Liver (tissue), 9 donors: Measurements from ENCODE around the gene SPTBN1. TPM values are rescaled to one million over a fixed set of nuclear protein-coding genes. Genes with fewer than 3 reads are reported as not detected.
A peak's percentile ranks its signal among the peaks of the same experiment; 100 is the strongest.

ENCODE experiments used
- DNase-seq: peaks from one replicate; pipeline ENCODE4 v3.0.0-alpha.2; 2017; ENCODE audit warnings: low spot score
- H3K27ac ChIP-seq, 2 donors: one replicate each; pipeline ENCODE4 v1.7.0; 2013; ENCODE audit warnings: inconsistent platforms in 2 of 2, low read length in 2 of 2, control low read depth in 1 of 2, low read depth in 1 of 2, mild to moderate bottlenecking in 1 of 2
- H3K27me3 ChIP-seq, 4 donors: one replicate each; pipeline versions ENCODE4 v1.6.1 to v1.7.0; 2013; ENCODE audit warnings: low read length in 3 of 4, inconsistent platforms in 1 of 4, mild to moderate bottlenecking in 1 of 4, moderate library complexity in 1 of 4; ENCODE audit not compliant: control insufficient read depth in 4 of 4, insufficient read depth in 4 of 4
- H3K36me3 ChIP-seq, 4 donors: one replicate each; pipeline versions ENCODE4 v1.6.1 to v1.7.0; 2013; ENCODE audit warnings: low read length in 3 of 4, mild to moderate bottlenecking in 3 of 4, low read depth in 1 of 4, moderate library complexity in 1 of 4; ENCODE audit not compliant: control insufficient read depth in 4 of 4, insufficient read depth in 3 of 4
- H3K4me1 ChIP-seq, 4 donors: one replicate each; pipeline versions ENCODE4 v1.6.1 to v1.7.0; 2013; ENCODE audit warnings: low read length in 3 of 4, mild to moderate bottlenecking in 3 of 4, moderate library complexity in 1 of 4; ENCODE audit not compliant: control insufficient read depth in 4 of 4, insufficient read depth in 4 of 4
- H3K4me3 ChIP-seq, 3 donors: one replicate each; pipeline versions ENCODE4 v1.6.1 to v1.7.0; 2013; ENCODE audit warnings: low read length in 3 of 3, control low read depth in 1 of 3, low read depth in 1 of 3, mild to moderate bottlenecking in 1 of 3
- H3K9ac ChIP-seq, 2 donors: one replicate each; pipeline ENCODE4 v1.7.0; 2013; ENCODE audit warnings: low read length in 2 of 2, mild to moderate bottlenecking in 2 of 2, moderate library complexity in 2 of 2, control low read depth in 1 of 2, low read depth in 1 of 2
- H3K9me3 ChIP-seq, 4 donors: one replicate each; pipeline versions ENCODE4 v1.6.1 to v1.7.0; 2013; ENCODE audit warnings: low read length in 3 of 4; ENCODE audit not compliant: control insufficient read depth in 4 of 4
- EGR1 ChIP-seq, 2 donors: IDR thresholded peaks; 2 replicates each; pipeline ENCODE4 v1.6.1; 2016 to 2018; ENCODE audit warnings: antibody characterized with exemption in 2 of 2, low read depth in 2 of 2
- FOXA1 ChIP-seq: IDR thresholded peaks from 2 replicates; pipeline ENCODE4 v1.6.1; 2016; ENCODE audit warnings: antibody characterized with exemption
- FOXA2 ChIP-seq: IDR thresholded peaks from 2 replicates; pipeline ENCODE4 v1.6.1; 2016; ENCODE audit warnings: antibody characterized with exemption
- JUND ChIP-seq, 2 donors: IDR thresholded peaks; 2 replicates each; pipeline ENCODE4 v1.6.1; 2016; ENCODE audit warnings: antibody characterized with exemption in 2 of 2
- RAD21 ChIP-seq, 2 donors: IDR thresholded peaks; 2 replicates each; pipeline ENCODE4 v1.6.1; 2016; ENCODE audit warnings: antibody characterized with exemption in 2 of 2, mild to moderate bottlenecking in 2 of 2
- SP1 ChIP-seq: IDR thresholded peaks from 2 replicates; pipeline ENCODE4 v1.6.1; 2018; ENCODE audit warnings: antibody characterized with exemption, mild to moderate bottlenecking
- WGBS: extraction: QIAGEN DNeasy Blood & Tissue Kit; methylation state at CpG from one replicate; pipeline ENCODE4 v1.1.7; 2013; 5-methylcytosine and 5-hydroxymethylcytosine counted together
- polyA plus RNA-seq, 2 donors: library from polyadenylated mRNA; stranded (reverse) in 1 of 2; unstranded in 1 of 2; fragments of 200-250 nt in 1 of 2; fragments of >200 nt in 1 of 2; fragmentation: Nextera tagmentation in 1 of 2; extraction: Ambion mirVana in 1 of 2; gene quantifications; one replicate each; pipeline versions ENCODE4 v1.2.1 to v1.2.3, GENCODE V29; 2013 to 2015
- total RNA-seq, 2 donors: library from RNA; depleted of rRNA; stranded (reverse); fragments of >200 nt; gene quantifications; one replicate each; pipeline ENCODE4 v1.2.3, GENCODE V29; 2014
- TF ChIP-seq, protein P1 (sequence below): IDR thresholded peaks from 2 replicates; pipeline ENCODE4 v1.6.1; 2016; ENCODE audit warnings: antibody characterized with exemption
- TF ChIP-seq, protein P2 (sequence below): IDR thresholded peaks from 2 replicates; pipeline ENCODE4 v1.6.1; 2016; ENCODE audit warnings: antibody characterized with exemption
- TF ChIP-seq, protein P3 (sequence below): fragments of 150-350 bp; IDR thresholded peaks from 2 replicates; pipeline ENCODE4 v1.5.1; 2017; ENCODE audit warnings: improper control_type of control experiment, low read depth, low read length; ENCODE audit not compliant: missing input control
- TF ChIP-seq, protein P4 (sequence below): IDR thresholded peaks from 2 replicates; pipeline ENCODE4 v1.6.1; 2016; ENCODE audit warnings: antibody characterized with exemption, mild to moderate bottlenecking
- donor health status: healthy.
- donor health status: healthy.
- donor health status: healthy.
- donor health status: healthy.
- donor health status: healthy.

Gene SPTBN1
- total and polyA plus RNA-seq, 4 donors = 44.8 to 191 (median 75.9) TPM

DNA sequence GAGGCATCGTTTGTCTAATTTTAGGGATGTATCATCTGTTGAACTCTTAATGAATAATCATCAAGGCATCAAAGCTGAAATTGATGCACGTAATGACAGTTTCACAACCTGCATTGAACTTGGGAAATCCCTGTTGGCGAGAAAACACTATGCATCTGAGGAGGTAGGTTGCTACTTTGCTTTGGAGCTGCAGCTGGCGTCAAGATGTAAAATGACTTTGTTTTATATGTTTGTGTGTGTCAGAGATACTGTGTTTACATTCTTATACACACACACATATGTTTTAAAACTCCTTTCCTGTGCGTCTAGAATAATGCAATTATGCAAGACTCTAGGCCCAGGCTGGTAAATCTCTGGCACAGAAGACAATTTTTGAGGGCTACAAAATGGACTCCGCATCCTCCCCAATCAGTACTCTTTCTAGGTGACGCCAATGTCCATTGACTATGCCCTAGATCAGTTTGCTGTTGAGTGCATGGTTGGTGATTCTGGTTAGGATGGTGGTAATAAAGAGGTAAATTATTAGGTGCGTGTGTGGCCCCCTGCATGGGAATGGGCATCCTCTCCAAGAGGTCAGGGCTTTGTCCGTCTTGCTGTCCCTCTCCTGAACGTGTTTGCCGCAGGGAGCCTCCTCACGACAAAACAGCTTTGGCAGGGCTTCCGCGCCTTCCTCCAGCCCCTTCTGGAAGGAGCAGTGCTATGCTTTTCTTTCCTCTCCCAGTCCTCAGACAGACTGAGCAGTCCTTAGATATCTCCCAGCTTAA is 199.1 kb downstream of the SPTBN1 start:
- no peak overlapping the region for H3K4me3 ChIP-seq
- no peak for DNase-seq
- peaks cover 19 to 98% (median 87%) of the 10 kb centered on the region in 4 donors for H3K36me3 ChIP-seq
- no peaks in the 10 kb centered on the region for H3K9me3 ChIP-seq
- H3K27ac ChIP-seq = no peak overlapping the region
- WGBS = 91% methylated on average over 14 of the region's 14 CpGs
- H3K4me1 ChIP-seq = no peaks in the 10 kb centered on the region
- no peak overlapping the region for H3K9ac ChIP-seq
- H3K27me3 ChIP-seq = no peaks in the 10 kb centered on the region
- TF ChIP-seq FOXA2 (no peak), EGR1 (IDR thresholded peaks at IDR 0.05; ENCODE audit: low read depth in 2 of 2) (no peak)
- TF ChIP-seq, protein P1, sequence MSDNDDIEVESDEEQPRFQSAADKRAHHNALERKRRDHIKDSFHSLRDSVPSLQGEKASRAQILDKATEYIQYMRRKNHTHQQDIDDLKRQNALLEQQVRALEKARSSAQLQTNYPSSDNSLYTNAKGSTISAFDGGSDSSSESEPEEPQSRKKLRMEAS = no peak
- TF ChIP-seq, protein P2, sequence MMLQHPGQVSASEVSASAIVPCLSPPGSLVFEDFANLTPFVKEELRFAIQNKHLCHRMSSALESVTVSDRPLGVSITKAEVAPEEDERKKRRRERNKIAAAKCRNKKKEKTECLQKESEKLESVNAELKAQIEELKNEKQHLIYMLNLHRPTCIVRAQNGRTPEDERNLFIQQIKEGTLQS = no peak

DNA sequence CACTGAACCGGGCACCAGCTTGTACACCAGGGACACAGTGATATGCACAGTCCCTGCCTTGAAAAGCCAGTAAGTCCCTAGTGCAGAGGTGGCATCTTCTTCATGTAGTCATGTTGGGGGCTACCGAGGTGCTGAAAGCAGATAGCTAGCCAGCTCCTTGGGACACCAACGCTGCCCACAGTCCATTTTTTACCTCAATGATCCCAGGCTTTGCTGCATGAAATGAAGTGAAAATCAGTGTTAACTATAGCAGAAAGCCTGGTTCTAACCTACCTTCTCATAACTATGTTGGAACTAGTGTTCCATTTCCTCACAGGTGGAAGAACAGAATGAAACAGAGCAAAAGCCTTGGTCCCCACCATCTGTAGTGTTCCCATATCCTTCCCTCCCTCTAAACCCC is 200.7 kb downstream of the SPTBN1 start:
- no peak overlapping the region for H3K27ac ChIP-seq
- DNase-seq = no peak
- 94% methylated on average over 3 of the region's 3 CpGs for WGBS

DNA sequence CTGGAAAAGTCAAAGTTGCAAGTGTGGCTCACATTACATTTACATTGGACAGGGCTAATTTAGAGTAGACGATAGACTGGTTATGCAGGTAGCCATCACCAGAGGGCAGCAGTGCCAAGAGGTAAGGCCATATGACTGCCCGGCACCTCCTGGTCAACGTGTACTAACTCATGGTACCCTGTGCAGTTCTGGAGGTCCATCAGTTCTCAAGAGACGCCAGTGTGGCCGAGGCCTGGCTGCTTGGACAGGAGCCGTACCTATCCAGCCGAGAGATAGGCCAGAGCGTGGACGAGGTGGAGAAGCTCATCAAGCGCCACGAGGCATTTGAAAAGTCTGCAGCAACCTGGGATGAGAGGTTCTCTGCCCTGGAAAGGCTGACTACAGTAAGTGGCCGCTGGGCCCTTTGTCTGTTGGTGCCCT is 201.5 kb downstream of the SPTBN1 start:
- H3K36me3 ChIP-seq = peaks cover 14 to 97% (median 89%) of the 10 kb centered on the region in 4 donors
- no peaks in the 10 kb centered on the region for H3K27me3 ChIP-seq
- H3K27ac ChIP-seq = no peak overlapping the region
- no peaks in the 10 kb centered on the region for H3K9me3 ChIP-seq
- H3K4me3 ChIP-seq = no peak overlapping the region
- H3K9ac ChIP-seq = no peak overlapping the region
- peak; percentile 62 for DNase-seq
- H3K4me1 ChIP-seq = peaks cover 0 to 2% (median 0%) of the 10 kb centered on the region in 4 donors
- TF ChIP-seq, protein P3, sequence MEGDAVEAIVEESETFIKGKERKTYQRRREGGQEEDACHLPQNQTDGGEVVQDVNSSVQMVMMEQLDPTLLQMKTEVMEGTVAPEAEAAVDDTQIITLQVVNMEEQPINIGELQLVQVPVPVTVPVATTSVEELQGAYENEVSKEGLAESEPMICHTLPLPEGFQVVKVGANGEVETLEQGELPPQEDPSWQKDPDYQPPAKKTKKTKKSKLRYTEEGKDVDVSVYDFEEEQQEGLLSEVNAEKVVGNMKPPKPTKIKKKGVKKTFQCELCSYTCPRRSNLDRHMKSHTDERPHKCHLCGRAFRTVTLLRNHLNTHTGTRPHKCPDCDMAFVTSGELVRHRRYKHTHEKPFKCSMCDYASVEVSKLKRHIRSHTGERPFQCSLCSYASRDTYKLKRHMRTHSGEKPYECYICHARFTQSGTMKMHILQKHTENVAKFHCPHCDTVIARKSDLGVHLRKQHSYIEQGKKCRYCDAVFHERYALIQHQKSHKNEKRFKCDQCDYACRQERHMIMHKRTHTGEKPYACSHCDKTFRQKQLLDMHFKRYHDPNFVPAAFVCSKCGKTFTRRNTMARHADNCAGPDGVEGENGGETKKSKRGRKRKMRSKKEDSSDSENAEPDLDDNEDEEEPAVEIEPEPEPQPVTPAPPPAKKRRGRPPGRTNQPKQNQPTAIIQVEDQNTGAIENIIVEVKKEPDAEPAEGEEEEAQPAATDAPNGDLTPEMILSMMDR = peak; percentile 67
- no peak for TF ChIP-seq EGR1 (IDR thresholded peaks at IDR 0.05; ENCODE audit: low read depth in 2 of 2)
- peak; percentile 82 to 86 for TF ChIP-seq RAD21 (IDR thresholded peaks at IDR 0.05)
- TF ChIP-seq, protein P4, sequence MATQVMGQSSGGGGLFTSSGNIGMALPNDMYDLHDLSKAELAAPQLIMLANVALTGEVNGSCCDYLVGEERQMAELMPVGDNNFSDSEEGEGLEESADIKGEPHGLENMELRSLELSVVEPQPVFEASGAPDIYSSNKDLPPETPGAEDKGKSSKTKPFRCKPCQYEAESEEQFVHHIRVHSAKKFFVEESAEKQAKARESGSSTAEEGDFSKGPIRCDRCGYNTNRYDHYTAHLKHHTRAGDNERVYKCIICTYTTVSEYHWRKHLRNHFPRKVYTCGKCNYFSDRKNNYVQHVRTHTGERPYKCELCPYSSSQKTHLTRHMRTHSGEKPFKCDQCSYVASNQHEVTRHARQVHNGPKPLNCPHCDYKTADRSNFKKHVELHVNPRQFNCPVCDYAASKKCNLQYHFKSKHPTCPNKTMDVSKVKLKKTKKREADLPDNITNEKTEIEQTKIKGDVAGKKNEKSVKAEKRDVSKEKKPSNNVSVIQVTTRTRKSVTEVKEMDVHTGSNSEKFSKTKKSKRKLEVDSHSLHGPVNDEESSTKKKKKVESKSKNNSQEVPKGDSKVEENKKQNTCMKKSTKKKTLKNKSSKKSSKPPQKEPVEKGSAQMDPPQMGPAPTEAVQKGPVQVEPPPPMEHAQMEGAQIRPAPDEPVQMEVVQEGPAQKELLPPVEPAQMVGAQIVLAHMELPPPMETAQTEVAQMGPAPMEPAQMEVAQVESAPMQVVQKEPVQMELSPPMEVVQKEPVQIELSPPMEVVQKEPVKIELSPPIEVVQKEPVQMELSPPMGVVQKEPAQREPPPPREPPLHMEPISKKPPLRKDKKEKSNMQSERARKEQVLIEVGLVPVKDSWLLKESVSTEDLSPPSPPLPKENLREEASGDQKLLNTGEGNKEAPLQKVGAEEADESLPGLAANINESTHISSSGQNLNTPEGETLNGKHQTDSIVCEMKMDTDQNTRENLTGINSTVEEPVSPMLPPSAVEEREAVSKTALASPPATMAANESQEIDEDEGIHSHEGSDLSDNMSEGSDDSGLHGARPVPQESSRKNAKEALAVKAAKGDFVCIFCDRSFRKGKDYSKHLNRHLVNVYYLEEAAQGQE = peak; percentile 85
- no peak for TF ChIP-seq SP1
- WGBS = 80% methylated on average over 12 of the region's 12 CpGs

More for the DNA sequence above, 200.7 kb downstream of the SPTBN1 start:
- no peak overlapping the region for H3K4me3 ChIP-seq
- TF ChIP-seq FOXA1 = no peak
- no peak for TF ChIP-seq EGR1 (IDR thresholded peaks at IDR 0.05; ENCODE audit: low read depth in 2 of 2)
- TF ChIP-seq, protein P3 = no peak
- no peak for TF ChIP-seq FOXA2
- no peak for TF ChIP-seq JUND (IDR thresholded peaks at IDR 0.05)
- H3K36me3 ChIP-seq = peaks cover 17 to 97% (median 88%) of the 10 kb centered on the region in 4 donors
- no peak overlapping the region for H3K9ac ChIP-seq
- H3K27me3 ChIP-seq = no peaks in the 10 kb centered on the region
- no peaks in the 10 kb centered on the region for H3K9me3 ChIP-seq
- no peaks in the 10 kb centered on the region for H3K4me1 ChIP-seq
